ENCODE results near the gene SLC52A3.
"Not testable (repeated sequence)": the region's sequence is repeated elsewhere in the genome, so short reads cannot be mapped to it uniquely, and the experiment has no call there.

The SLC52A3 gene

GRCh38 chr20:728256-728944 lies 39.9 kb downstream of the SLC52A3 start:
- no peak for DNase-seq (ENCODE audit: low read depth)

- DNase-seq (ENCODE audit: low read depth) = no peak
These were observed 42.1 kb downstream of the SLC52A3 start for GRCh38 chr20:726160-726559.

GRCh38 chr20:725491-725890 lies 42.8 kb downstream of the SLC52A3 start:
- DNase-seq (ENCODE audit: low read depth) = no peak

GRCh38 chr20:724797-725196 lies 43.5 kb downstream of the SLC52A3 start:
- not testable (repeated sequence) for DNase-seq (ENCODE audit: low read depth)

GRCh38 chr20:723756-724155 lies 44.5 kb downstream of the SLC52A3 start:
- no peak for DNase-seq (ENCODE audit: low read depth)

GRCh38 chr20:722822-723644 lies 45.3 kb downstream of the SLC52A3 start:
- no peak for DNase-seq (ENCODE audit: low read depth)

- no peak for DNase-seq (ENCODE audit: low read depth)
These were observed 46.4 kb downstream of the SLC52A3 start for GRCh38 chr20:721876-722275.

- no peak for DNase-seq (ENCODE audit: low read depth)
These were observed 48.5 kb downstream of the SLC52A3 start for GRCh38 chr20:719816-720215.

GRCh38 chr20:719068-719467 lies 49.2 kb downstream of the SLC52A3 start:
- DNase-seq (ENCODE audit: low read depth) = no peak

GRCh38 chr20:717832-718231 lies 50.5 kb downstream of the SLC52A3 start:
- DNase-seq (ENCODE audit: low read depth) = no peak

- DNase-seq (ENCODE audit: low read depth) = no peak
These were observed 51.0 kb downstream of the SLC52A3 start for GRCh38 chr20:717271-717670.

GRCh38 chr20:714453-714852 lies 53.8 kb downstream of the SLC52A3 start:
- DNase-seq (ENCODE audit: low read depth) = no peak

- DNase-seq (ENCODE audit: low read depth) = no peak
These were observed 56.7 kb downstream of the SLC52A3 start for GRCh38 chr20:711576-711975.

GRCh38 chr20:710780-711450 lies 57.4 kb downstream of the SLC52A3 start:
- no peak for DNase-seq (ENCODE audit: low read depth)
